B cell (primary cell): ENCODE data around the gene EPX. TPM values are rescaled to one million over a fixed set of nuclear protein-coding genes. Genes with fewer than 3 reads are reported as not detected.

Experiments used
- ATAC-seq: fragments of 200-7000 bp; cut with Tn5 transposase; one replicate; pipeline ENCODE4 v1.10.0; 2021; ENCODE audit warnings: low read depth, mild to moderate bottlenecking, moderate number of reproducible peaks, moderate library complexity
- CTCF ChIA-PET: fragments of 350-600 bp; sonication (Branson Sonifier 250); formaldehyde crosslinking; loops from one replicate; lab custom pipeline; 2021; ENCODE audit warnings: antibody characterized with exemption, inconsistent platforms; lab: Charles Lee
- POLR2A ChIA-PET: fragments of 350-600 bp; sonication (Branson Sonifier 250); formaldehyde crosslinking; loops from one replicate; lab custom pipeline; 2021; ENCODE audit warnings: antibody characterized with exemption; lab: Charles Lee
- DNase-seq: peaks from one replicate; pipeline ENCODE4 v3.0.0; 2013
- H2AFZ ChIP-seq: 2 replicates; pipeline ENCODE4 v1.6.1; 2012; ENCODE audit warnings: mild to moderate bottlenecking, low read depth, low read length; ENCODE audit not compliant: insufficient read depth, poor library complexity, severe bottlenecking
- H3K27ac ChIP-seq, 2 donors: 1 replicate in 1 of 2; 2 replicates in 1 of 2; pipeline ENCODE4 v1.5.1; 2012 to 2013; ENCODE audit warnings: low read length in 2 of 2, mild to moderate bottlenecking in 2 of 2, moderate library complexity in 1 of 2
- H3K27me3 ChIP-seq, 4 experiments: fragments of 200-600 bp in 1 of 4; sonication (generic) in 1 of 4; replicated peaks in 1 of 4; 1 replicate in 2 of 4; 2 replicates in 2 of 4; pipeline versions ENCODE4 v1.6.1 to v1.7.0; 2013 to 2016; ENCODE audit warnings: low read length in 3 of 4, mild to moderate bottlenecking in 2 of 4, mixed read lengths in 1 of 4, moderate library complexity in 1 of 4; ENCODE audit not compliant: insufficient read depth in 4 of 4, control insufficient read depth in 3 of 4; ENCODE audit errors: control extremely low read depth in 1 of 4
- H3K36me3 ChIP-seq, 2 experiments: replicated peaks in 1 of 2; 1 replicate in 1 of 2; 2 replicates in 1 of 2; pipeline versions ENCODE4 v1.6.1 to v1.7.1; 2013; ENCODE audit warnings: low read length in 1 of 2; ENCODE audit not compliant: insufficient read depth in 2 of 2, control insufficient read depth in 1 of 2; ENCODE audit errors: control extremely low read depth in 1 of 2, extremely low read depth in 1 of 2
- H3K4me1 ChIP-seq, 2 donors: fragments of 200-600 bp in 1 of 2; sonication (generic) in 1 of 2; 1 replicate in 1 of 2; 2 replicates in 1 of 2; pipeline versions ENCODE4 v1.5.1 to v1.6.1; 2013 to 2017; ENCODE audit warnings: low read length in 2 of 2; ENCODE audit not compliant: control insufficient read depth in 2 of 2, insufficient read depth in 2 of 2
- H3K4me2 ChIP-seq: replicated peaks from 2 replicates; pipeline ENCODE3; 2012; ENCODE audit warnings: mild to moderate bottlenecking, low read depth, low read length; ENCODE audit not compliant: poor library complexity, severe bottlenecking
- H3K4me3 ChIP-seq, 5 experiments: fragments of 200-600 bp in 1 of 5; sonication (generic) in 1 of 5; 1 replicate in 3 of 5; 2 replicates in 2 of 5; pipeline versions ENCODE4 v1.5.1 to v1.7.0; 2011 to 2016; ENCODE audit warnings: low read length in 4 of 5, mild to moderate bottlenecking in 4 of 5, low read depth in 2 of 5, control low read depth in 1 of 5, moderate library complexity in 1 of 5; ENCODE audit not compliant: insufficient read depth in 1 of 5; ENCODE audit errors: control extremely low read depth in 1 of 5, extremely low read depth in 1 of 5
- H3K79me2 ChIP-seq: fragments of 200-600 bp; sonication (generic); one replicate; pipeline ENCODE4 v1.6.0; 2016; ENCODE audit warnings: low read length; ENCODE audit not compliant: control insufficient read depth, insufficient read depth
- H3K9ac ChIP-seq: fragments of 200-600 bp; sonication (generic); 2 replicates; pipeline ENCODE4 v1.6.1; 2017; ENCODE audit warnings: mild to moderate bottlenecking, low read length, moderate library complexity
- H3K9me3 ChIP-seq, 3 donors: one replicate each; pipeline versions ENCODE4 v1.6.1 to v1.7.1; 2013; ENCODE audit warnings: low read length in 2 of 3; ENCODE audit not compliant: control insufficient read depth in 2 of 3, insufficient read depth in 1 of 3; ENCODE audit errors: control extremely low read depth in 1 of 3
- H4K20me1 ChIP-seq: 2 replicates; pipeline ENCODE4 v1.6.0; 2012; ENCODE audit warnings: mild to moderate bottlenecking, low read length; ENCODE audit not compliant: insufficient read depth, control insufficient read depth, poor library complexity, severe bottlenecking
- H3K27ac Mint-ChIP-seq: one replicate; pipeline ENCODE4 v1.8.0; 2021; ENCODE audit warnings: mixed read lengths
- H3K27me3 Mint-ChIP-seq: one replicate; pipeline ENCODE4 v1.8.0; 2021; ENCODE audit warnings: mixed read lengths
- H3K4me1 Mint-ChIP-seq: one replicate; pipeline ENCODE4 v1.8.0; 2021; ENCODE audit warnings: mixed read lengths
- H3K4me3 Mint-ChIP-seq: one replicate; pipeline ENCODE4 v1.8.0; 2021; ENCODE audit warnings: mixed read lengths
- H3K9me3 Mint-ChIP-seq: one replicate; pipeline ENCODE4 v1.8.0; 2022; ENCODE audit warnings: mixed read lengths; ENCODE audit not compliant: insufficient read depth
- EZH2 ChIP-seq: IDR thresholded peaks from 2 replicates; pipeline ENCODE4 v1.6.1; 2012; ENCODE audit warnings: borderline replicate concordance, low read depth, mild to moderate bottlenecking, moderate library complexity, low read length; ENCODE audit not compliant: insufficient read depth, poor library complexity, severe bottlenecking
- WGBS: methylation state at CpG from one replicate; pipeline ENCODE4 v1.1.5; 2013; ENCODE audit warnings: missing lambda C conversion rate; ENCODE audit not compliant: insufficient coverage; 5-methylcytosine and 5-hydroxymethylcytosine counted together
- intact Hi-C: fragments of 100-400 bp; cut with micrococcal nuclease; formaldehyde crosslinking; loops from one replicate; pipeline ENCODE4 v1.10.0; 2022
- polyA plus RNA-seq: library from polyadenylated mRNA; depleted of rRNA; stranded (reverse); fragments of >200 nt; gene quantifications from 2 replicates; pipeline ENCODE4 v1.2.3, GENCODE V29; 2012
- total RNA-seq, 2 donors: library from RNA; stranded (reverse); fragments of 120-200 nt in 1 of 2; gene quantifications; 1 replicate in 1 of 2; 2 replicates in 1 of 2; pipeline versions ENCODE4 v1.2.3 to v1.2.4, GENCODE V29; 2013 to 2022
- TF ChIP-seq, protein P1 (sequence below): fragments of 200-600 bp; IDR thresholded peaks from one replicate; pipeline ENCODE4 v1.8.0; 2022; ENCODE audit warnings: antibody characterized with exemption, mild to moderate bottlenecking

The EPX gene
- total and polyA plus RNA-seq, 2 donors (not counting 1 experiment from before 2014, with no cell fraction given) = not detected

DNA sequence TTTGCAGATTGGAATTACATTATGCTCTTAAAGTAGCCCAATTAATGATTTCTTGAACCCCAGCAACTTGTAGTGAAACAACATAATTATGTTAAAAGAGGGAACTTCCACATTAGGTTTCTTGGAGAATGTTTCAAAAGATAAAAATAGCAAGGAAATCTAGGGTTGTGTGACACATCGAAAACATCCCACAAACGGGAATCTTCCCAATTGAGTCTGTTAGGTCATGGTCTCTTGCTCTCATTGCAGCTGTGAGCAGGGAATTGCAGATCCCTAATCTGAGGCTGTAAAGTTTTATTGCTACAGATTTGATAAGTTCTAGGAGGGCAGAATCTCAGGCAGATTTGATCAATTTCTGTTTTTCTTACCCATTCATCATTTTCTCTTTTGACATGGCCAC, 39.1 kb downstream of the EPX start:
- H3K4me1 ChIP-seq = peaks cover 20 to 25% of the 10 kb centered on the region in 2 donors
- H3K27me3 Mint-ChIP-seq = peaks cover 14% of the 10 kb centered on the region
- peak overlapping the region; percentile 79 for H2AFZ ChIP-seq
- TF ChIP-seq, protein P1, sequence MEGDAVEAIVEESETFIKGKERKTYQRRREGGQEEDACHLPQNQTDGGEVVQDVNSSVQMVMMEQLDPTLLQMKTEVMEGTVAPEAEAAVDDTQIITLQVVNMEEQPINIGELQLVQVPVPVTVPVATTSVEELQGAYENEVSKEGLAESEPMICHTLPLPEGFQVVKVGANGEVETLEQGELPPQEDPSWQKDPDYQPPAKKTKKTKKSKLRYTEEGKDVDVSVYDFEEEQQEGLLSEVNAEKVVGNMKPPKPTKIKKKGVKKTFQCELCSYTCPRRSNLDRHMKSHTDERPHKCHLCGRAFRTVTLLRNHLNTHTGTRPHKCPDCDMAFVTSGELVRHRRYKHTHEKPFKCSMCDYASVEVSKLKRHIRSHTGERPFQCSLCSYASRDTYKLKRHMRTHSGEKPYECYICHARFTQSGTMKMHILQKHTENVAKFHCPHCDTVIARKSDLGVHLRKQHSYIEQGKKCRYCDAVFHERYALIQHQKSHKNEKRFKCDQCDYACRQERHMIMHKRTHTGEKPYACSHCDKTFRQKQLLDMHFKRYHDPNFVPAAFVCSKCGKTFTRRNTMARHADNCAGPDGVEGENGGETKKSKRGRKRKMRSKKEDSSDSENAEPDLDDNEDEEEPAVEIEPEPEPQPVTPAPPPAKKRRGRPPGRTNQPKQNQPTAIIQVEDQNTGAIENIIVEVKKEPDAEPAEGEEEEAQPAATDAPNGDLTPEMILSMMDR = no peak
- TF ChIP-seq EZH2 = no peak
- no peaks in the 10 kb centered on the region for H3K9me3 ChIP-seq
- no peak overlapping the region for H3K4me2 ChIP-seq
- peaks cover 0 to 3% (median 0%) of the 10 kb centered on the region in 4 experiments for H3K27me3 ChIP-seq
- no peak for DNase-seq
- intact Hi-C loops = no loop called here
- H3K27ac ChIP-seq = peak overlapping the region in 1 of 2 donors; percentile 81
- ATAC-seq = no peak
- ChIA-PET CTCF (interaction anchor here (1.0 to 3.0 kb wide), 4 partner anchors 12 to 18 kb away, joined by 3 to 26 read pairs (median 6); partner anchors contain the start of gene MKS1), POLR2A (no interaction called here)
- H3K27ac Mint-ChIP-seq = peak overlapping the region; percentile 38
- H3K36me3 ChIP-seq = no peaks in the 10 kb centered on the region
- no peaks in the 10 kb centered on the region for H4K20me1 ChIP-seq
- H3K4me3 ChIP-seq = no peak overlapping the region
- H3K9ac ChIP-seq = no peak overlapping the region
- no peaks in the 10 kb centered on the region for H3K79me2 ChIP-seq
- 65% methylated on average over 2 of the region's 2 CpGs for WGBS
- no peak overlapping the region for H3K4me3 Mint-ChIP-seq
- H3K9me3 Mint-ChIP-seq = no peaks in the 10 kb centered on the region
- peaks cover 32% of the 10 kb centered on the region for H3K4me1 Mint-ChIP-seq

DNA sequence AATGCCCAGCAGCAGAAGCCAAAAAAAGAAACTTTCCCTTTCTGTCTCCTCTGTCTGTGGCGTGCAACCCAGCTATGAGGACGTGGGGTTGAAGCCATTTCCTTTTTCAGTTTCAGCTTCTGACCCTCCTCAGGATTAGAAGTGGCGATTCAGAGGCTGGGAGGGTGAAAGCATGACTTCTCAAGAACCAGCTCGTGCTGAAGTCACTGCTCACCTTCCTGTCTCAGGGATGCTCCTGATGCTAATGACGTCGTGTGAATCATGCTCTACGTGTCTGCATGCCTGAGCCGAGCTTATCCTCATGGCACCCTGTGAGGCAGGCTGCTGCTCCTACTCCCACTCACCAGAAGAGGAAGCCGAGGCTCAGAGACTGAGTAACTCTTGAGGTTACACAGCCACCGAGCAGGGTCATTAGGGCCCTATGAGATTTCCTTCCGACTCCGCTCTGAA, 40.2 kb downstream of the EPX start:
- peak overlapping the region; percentile 69 to 81 for H3K27ac ChIP-seq

More for the DNA sequence above, 40.2 kb downstream of the EPX start:
- Mint-ChIP-seq H3K27me3 (peaks cover 15% of the 10 kb centered on the region), H3K9me3 (no peaks in the 10 kb centered on the region), H3K27ac (peak overlapping the region; percentile 95), H3K4me1 (peaks cover 32% of the 10 kb centered on the region), H3K4me3 (peak overlapping the region; percentile 78)
- peak; percentile 62 for ATAC-seq
- DNase-seq = peak; percentile 64
- H3K9me3 ChIP-seq = no peaks in the 10 kb centered on the region
- H2AFZ ChIP-seq = peak overlapping the region; percentile 79
- peaks cover 0 to under 1% (median 0%) of the 10 kb centered on the region in 4 experiments for H3K27me3 ChIP-seq
- peak overlapping the region; percentile 48 for H3K4me2 ChIP-seq
- CTCF ChIA-PET = interaction anchor here (0.5 to 3.0 kb wide), 8 partner anchors 13 to 675 kb away, joined by 3 to 26 read pairs (median 4); partner anchors contain the start of gene MKS1
- no peaks in the 10 kb centered on the region for H4K20me1 ChIP-seq
- peak overlapping the region; percentile 17 for H3K9ac ChIP-seq
- peak overlapping the region in 1 of 5 experiments; percentile 2 for H3K4me3 ChIP-seq
- 35% methylated on average over 11 of the region's 12 CpGs for WGBS
- intact Hi-C loops = loop anchor here (1.0 kb wide), 2 partner anchors 13 to 17 kb away; partner anchors contain the start of gene MKS1
- peaks cover 20 to 25% of the 10 kb centered on the region in 2 donors for H3K4me1 ChIP-seq
- no peaks in the 10 kb centered on the region for H3K79me2 ChIP-seq
- H3K36me3 ChIP-seq = no peaks in the 10 kb centered on the region
- POLR2A ChIA-PET = no interaction called here
- TF ChIP-seq, protein P1 = no peak
- no peak for TF ChIP-seq EZH2
